HCT116 (cell line): Measurements from ENCODE around the gene ARHGAP21.

Experiments
- CEBPB ChIP-seq: IDR thresholded peaks from 2 replicates; pipeline ENCODE4 v1.6.1; 2012; ENCODE audit warnings: low read depth
- EZH2 ChIP-seq: fragments of 200-600 bp; sonication (generic); IDR thresholded peaks from 2 replicates; pipeline ENCODE4 v1.6.1; 2017; ENCODE audit warnings: antibody characterized with exemption, mixed run types
- EZH2phosphoT487 ChIP-seq: fragments of 200-600 bp; IDR thresholded peaks from 2 replicates; pipeline ENCODE4 v1.6.1; 2018; ENCODE audit warnings: antibody characterized with exemption, borderline replicate concordance
- JUND ChIP-seq: IDR thresholded peaks from 2 replicates; pipeline ENCODE4 v1.6.1; 2012
- POLR2A ChIP-seq: IDR thresholded peaks from 2 replicates; pipeline ENCODE4 v1.7.0; 2011; ENCODE audit warnings: borderline replicate concordance; ENCODE audit not compliant: insufficient read depth, insufficient read length; ENCODE audit errors: extremely low read depth
- RAD21 ChIP-seq: IDR thresholded peaks from 2 replicates; pipeline ENCODE4 v1.6.1; 2012; ENCODE audit warnings: low read depth, mild to moderate bottlenecking
- SIN3A ChIP-seq: IDR thresholded peaks from 2 replicates; pipeline ENCODE4 v1.6.1; 2012; ENCODE audit warnings: low read depth
- YY1 ChIP-seq: IDR thresholded peaks from 2 replicates; pipeline ENCODE4 v1.6.1; 2011; ENCODE audit warnings: low read length, low read depth, moderate library complexity, mild to moderate bottlenecking; ENCODE audit not compliant: insufficient replicate concordance; ENCODE audit errors: extremely low read depth
- TF ChIP-seq, protein P1 (sequence below), 3 experiments: fragments of 200-600 bp in 1 of 3; sonication (generic) in 1 of 3; IDR thresholded peaks in 2 of 3; conservative IDR thresholded peaks in 1 of 3; 2 replicates each; pipeline ENCODE4 v1.5.1; 2012 to 2017; ENCODE audit warnings: low read depth in 2 of 3, low read length in 2 of 3, antibody characterized with exemption in 1 of 3, borderline replicate concordance in 1 of 3, control low read depth in 1 of 3, mild to moderate bottlenecking in 1 of 3, mixed read lengths in 1 of 3, mixed run types in 1 of 3, moderate library complexity in 1 of 3; ENCODE audit not compliant: insufficient read depth in 1 of 3
- TF ChIP-seq, protein P2 (sequence below): IDR thresholded peaks from 2 replicates; pipeline ENCODE4 v1.6.1; 2012

DNA sequence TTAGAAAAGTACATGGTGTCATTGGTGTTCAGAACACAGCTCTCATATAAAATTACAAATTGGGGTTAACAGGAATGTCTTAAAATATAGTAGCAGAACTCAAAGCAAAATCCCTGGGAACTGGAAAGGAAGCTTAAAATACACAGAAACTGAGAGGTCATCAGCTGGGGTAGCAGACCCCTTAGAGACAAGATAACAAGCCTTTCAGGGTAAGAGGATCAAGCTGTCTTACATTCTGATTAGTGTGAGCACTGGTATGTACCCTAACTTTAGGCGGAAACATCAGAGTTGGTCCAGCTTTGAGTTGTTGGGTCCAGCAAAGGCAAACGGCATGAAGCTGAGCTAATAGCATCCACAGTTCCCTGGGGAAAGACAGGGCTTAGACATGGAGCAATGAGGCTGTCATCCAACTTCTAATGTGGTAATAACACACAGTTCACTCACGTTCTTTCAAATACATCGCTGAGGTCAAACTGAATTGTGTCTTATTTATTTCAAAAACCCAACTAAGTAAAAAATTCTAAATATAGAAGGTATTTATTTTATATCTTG is 32.6 kb downstream of the ARHGAP21 start:
- TF ChIP-seq, protein P1, sequence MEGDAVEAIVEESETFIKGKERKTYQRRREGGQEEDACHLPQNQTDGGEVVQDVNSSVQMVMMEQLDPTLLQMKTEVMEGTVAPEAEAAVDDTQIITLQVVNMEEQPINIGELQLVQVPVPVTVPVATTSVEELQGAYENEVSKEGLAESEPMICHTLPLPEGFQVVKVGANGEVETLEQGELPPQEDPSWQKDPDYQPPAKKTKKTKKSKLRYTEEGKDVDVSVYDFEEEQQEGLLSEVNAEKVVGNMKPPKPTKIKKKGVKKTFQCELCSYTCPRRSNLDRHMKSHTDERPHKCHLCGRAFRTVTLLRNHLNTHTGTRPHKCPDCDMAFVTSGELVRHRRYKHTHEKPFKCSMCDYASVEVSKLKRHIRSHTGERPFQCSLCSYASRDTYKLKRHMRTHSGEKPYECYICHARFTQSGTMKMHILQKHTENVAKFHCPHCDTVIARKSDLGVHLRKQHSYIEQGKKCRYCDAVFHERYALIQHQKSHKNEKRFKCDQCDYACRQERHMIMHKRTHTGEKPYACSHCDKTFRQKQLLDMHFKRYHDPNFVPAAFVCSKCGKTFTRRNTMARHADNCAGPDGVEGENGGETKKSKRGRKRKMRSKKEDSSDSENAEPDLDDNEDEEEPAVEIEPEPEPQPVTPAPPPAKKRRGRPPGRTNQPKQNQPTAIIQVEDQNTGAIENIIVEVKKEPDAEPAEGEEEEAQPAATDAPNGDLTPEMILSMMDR (IDR thresholded peaks at IDR 0.05 in 2 of 3, conservative IDR thresholded peaks at IDR 0.05 in 1 of 3; ENCODE audit: borderline replicate concordance in 1 of 3, insufficient read depth in 1 of 3, low read depth in 2 of 3, low read length in 2 of 3) = no peak
- TF ChIP-seq EZH2phosphoT487 = no peak
- TF ChIP-seq JUND = no peak
- no peak for TF ChIP-seq RAD21
- TF ChIP-seq YY1 = no peak
- no peak for TF ChIP-seq EZH2
- no peak for TF ChIP-seq POLR2A
- no peak for TF ChIP-seq CEBPB
- TF ChIP-seq SIN3A = no peak
- TF ChIP-seq, protein P2, sequence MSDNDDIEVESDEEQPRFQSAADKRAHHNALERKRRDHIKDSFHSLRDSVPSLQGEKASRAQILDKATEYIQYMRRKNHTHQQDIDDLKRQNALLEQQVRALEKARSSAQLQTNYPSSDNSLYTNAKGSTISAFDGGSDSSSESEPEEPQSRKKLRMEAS = no peak
